Urinary bladder (tissue), 4 donors: ENCODE data around the gene TBX15. TPM values are rescaled to one million over a fixed set of nuclear protein-coding genes. Genes with fewer than 3 reads are reported as not detected.

Experiments used
- DNase-seq: peaks from one replicate; pipeline ENCODE4 v3.0.0-alpha.2; 2015; ENCODE audit errors: extremely low spot score
- H3K27ac ChIP-seq: one replicate; pipeline ENCODE4 v1.5.1; 2013; ENCODE audit warnings: low read depth, mild to moderate bottlenecking, moderate library complexity
- H3K36me3 ChIP-seq: one replicate; pipeline ENCODE4 v1.6.1; 2013; ENCODE audit warnings: mild to moderate bottlenecking, moderate library complexity; ENCODE audit not compliant: insufficient read depth
- H3K4me1 ChIP-seq: one replicate; pipeline ENCODE4 v1.6.1; 2013; ENCODE audit warnings: mild to moderate bottlenecking, moderate library complexity; ENCODE audit not compliant: insufficient read depth
- H3K4me3 ChIP-seq: one replicate; pipeline ENCODE4 v1.5.1; 2013; ENCODE audit warnings: low read depth, low read length
- WGBS: extraction: QIAGEN DNeasy Blood & Tissue Kit; methylation state at CpG from one replicate; pipeline ENCODE4 v1.1.7; 2013; 5-methylcytosine and 5-hydroxymethylcytosine counted together
- polyA plus RNA-seq: library from polyadenylated mRNA; stranded (reverse); fragments of 200-250 nt; gene quantifications from one replicate; pipeline ENCODE4 v1.2.3, GENCODE V29; 2013
- small RNA-seq: library from RNA; depleted of rRNA; stranded (forward); fragments of <200 nt; gene quantifications from one replicate; pipeline ENCODE3, GENCODE V24; 2014
- total RNA-seq: library from RNA; depleted of rRNA; stranded (reverse); fragments of >200 nt; gene quantifications from one replicate; pipeline ENCODE4 v1.2.3, GENCODE V29; 2014
- donor health status: healthy with polysubstance abuse.
- donor health status: healthy.

Gene TBX15
- total and polyA plus RNA-seq, 2 donors = 0.38 to 5.2 TPM

GRCh38 chr1:118868387-118868786, 119.8 kb downstream of the TBX15 start:
- Histone ChIP-seq H3K4me1 (no peaks in the 10 kb centered on the region), H3K27ac (no peak overlapping the region), H3K36me3 (no peaks in the 10 kb centered on the region), H3K4me3 (no peak overlapping the region)
- no peak for DNase-seq
- 82% methylated on average over 2 of the region's 2 CpGs for WGBS

GRCh38 chr1:118866330-118866729, 121.8 kb downstream of the TBX15 start:
- 87% methylated on average over 6 of the region's 6 CpGs for WGBS
- DNase-seq = no peak
- Histone ChIP-seq H3K27ac (no peak overlapping the region), H3K4me1 (no peaks in the 10 kb centered on the region), H3K4me3 (no peak overlapping the region), H3K36me3 (no peaks in the 10 kb centered on the region)

DNA sequence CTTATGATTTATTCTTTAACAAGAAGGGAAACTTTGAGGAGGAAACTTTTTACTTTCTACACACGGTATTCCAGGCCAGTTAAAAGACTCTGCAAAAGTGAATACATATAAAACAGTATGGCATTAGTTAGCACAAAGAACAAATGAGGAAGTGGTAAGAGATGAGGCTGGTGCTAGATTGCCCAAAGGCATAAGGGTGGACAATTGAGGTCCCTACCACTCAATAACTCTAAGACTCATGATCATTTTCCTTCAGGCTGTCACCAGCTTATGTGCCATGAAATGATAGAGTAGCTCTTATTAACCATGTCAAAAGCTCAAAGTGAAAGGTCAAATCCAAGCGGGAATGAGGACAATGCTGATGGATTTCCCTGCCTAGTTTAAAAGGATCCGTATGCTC, 124.5 kb downstream of the TBX15 start:
- Histone ChIP-seq H3K4me3 (no peak overlapping the region), H3K36me3 (no peaks in the 10 kb centered on the region), H3K4me1 (no peaks in the 10 kb centered on the region), H3K27ac (no peak overlapping the region)
- DNase-seq = no peak
- WGBS = 69% methylated on average over 3 of the region's 3 CpGs

DNA sequence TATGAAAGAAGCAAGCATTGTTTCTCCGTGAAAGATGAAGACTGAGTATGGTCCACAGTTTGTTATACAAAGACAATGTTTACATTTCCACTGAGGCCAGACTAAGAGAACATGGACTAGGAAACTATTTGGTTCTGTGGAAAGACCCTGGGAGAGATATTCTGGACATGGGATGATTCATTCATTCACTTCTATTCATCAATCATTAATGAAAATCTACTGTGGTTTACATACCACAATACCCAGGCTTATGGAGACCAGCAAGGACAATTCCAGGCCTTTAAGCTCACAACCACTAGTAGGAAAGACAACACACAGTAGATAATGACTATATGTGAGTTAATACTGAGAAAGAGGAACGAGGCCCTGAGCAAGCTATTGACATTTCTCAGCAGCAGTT, 125.4 kb downstream of the TBX15 start:
- H3K36me3 ChIP-seq = no peaks in the 10 kb centered on the region
- no peaks in the 10 kb centered on the region for H3K4me1 ChIP-seq
- no peak overlapping the region for H3K27ac ChIP-seq
- H3K4me3 ChIP-seq = no peak overlapping the region
- 74% methylated on average over 2 of the region's 2 CpGs for WGBS
- no peak for DNase-seq

DNA sequence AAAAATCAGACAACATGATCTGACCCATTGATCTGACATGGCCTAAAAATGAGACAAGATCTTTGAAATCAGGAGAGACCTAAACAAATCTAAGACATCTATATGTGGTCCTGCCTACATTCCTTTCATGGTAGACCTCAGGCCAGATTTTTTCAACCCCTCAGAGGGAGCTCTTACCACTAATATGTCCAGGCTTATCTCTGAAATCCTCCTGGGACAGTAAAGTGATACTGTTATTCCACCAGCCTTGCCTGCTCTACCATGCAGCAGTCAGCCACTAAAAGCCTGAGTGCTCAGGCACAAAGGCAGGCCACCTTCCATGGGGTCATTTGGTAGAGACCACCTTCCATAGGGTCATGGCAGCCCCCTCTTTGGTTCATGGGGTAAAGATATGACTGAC, 126.9 kb downstream of the TBX15 start:
- no peaks in the 10 kb centered on the region for H3K4me1 ChIP-seq
- no peak overlapping the region for H3K4me3 ChIP-seq
- H3K36me3 ChIP-seq = no peaks in the 10 kb centered on the region

GRCh38 chr1:118859999-118860398, 128.1 kb downstream of the TBX15 start:
- no peaks in the 10 kb centered on the region for H3K36me3 ChIP-seq
- H3K4me1 ChIP-seq = no peaks in the 10 kb centered on the region
- no peak for DNase-seq
- WGBS = 62% methylated on average over 3 of the region's 3 CpGs
- no peak overlapping the region for H3K4me3 ChIP-seq
- H3K27ac ChIP-seq = no peak overlapping the region

More for the DNA sequence above, 126.9 kb downstream of the TBX15 start:
- no peak for DNase-seq
- H3K27ac ChIP-seq = no peak overlapping the region

GRCh38 chr1:118846443-118846842, 141.7 kb downstream of the TBX15 start:
- H3K4me1 ChIP-seq = no peaks in the 10 kb centered on the region
- DNase-seq = no peak
- no peaks in the 10 kb centered on the region for H3K36me3 ChIP-seq
- H3K4me3 ChIP-seq = no peak overlapping the region
- H3K27ac ChIP-seq = no peak overlapping the region
- 58% methylated on average over 2 of the region's 2 CpGs for WGBS

- Histone ChIP-seq H3K36me3 (no peaks in the 10 kb centered on the region), H3K4me1 (no peaks in the 10 kb centered on the region), H3K27ac (no peak overlapping the region), H3K4me3 (no peak overlapping the region)
- DNase-seq = peak; percentile 5
- WGBS = 29% methylated on average over 14 of the region's 14 CpGs
Measured at GRCh38 chr1:118842452-118843201, 145.5 kb downstream of the TBX15 start.

- no peak overlapping the region for H3K4me3 ChIP-seq
- H3K27ac ChIP-seq = no peak overlapping the region
- no peak for DNase-seq
- no peaks in the 10 kb centered on the region for H3K4me1 ChIP-seq
- no peaks in the 10 kb centered on the region for H3K36me3 ChIP-seq
Measured at GRCh38 chr1:118841521-118841920, 146.6 kb downstream of the TBX15 start.

Small RNA genes within 50 kb of the gene (small RNA-seq; reads per million reads assigned to genes)
- not detected for gene AL139420.2

Other genes with a start within 250 kb of the TBX15 start
- 29.3 TPM for gene WARS2, start 152.3 kb upstream of the TBX15 start, total RNA-seq
- gene WARS2, start 152.3 kb upstream of the TBX15 start, polyA plus RNA-seq = 6.8 TPM